ENCODE results near the gene ABI3BP. TPM values are rescaled to one million over a fixed set of nuclear protein-coding genes. Genes with fewer than 3 reads are reported as not detected.

ABI3BP gene
- total RNA-seq, 4 donors from 2014 or later = 7.9 to 32.6 (median 17.6) TPM

DNA sequence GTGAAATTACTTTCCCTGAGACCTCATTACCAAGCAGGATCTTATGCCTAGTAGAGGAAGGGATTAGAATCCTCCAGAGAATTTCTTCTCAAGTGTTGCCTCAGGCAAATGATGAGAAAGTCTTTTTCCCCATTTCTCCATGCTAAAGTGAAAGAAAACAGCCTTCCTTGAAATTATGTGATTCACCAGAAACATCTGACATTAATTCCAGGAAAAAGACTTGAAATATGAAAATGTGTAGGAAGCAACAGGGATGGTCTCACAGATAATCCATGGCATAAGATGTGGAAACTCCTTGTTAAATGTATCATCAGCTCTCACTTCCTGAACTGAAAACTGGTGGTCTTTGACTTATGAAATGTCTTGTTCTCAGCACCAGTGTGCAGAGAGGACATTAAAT is 17.9 kb upstream of the ABI3BP start:
- no peaks in the 10 kb centered on the region for H3K36me3 ChIP-seq
- no peak overlapping the region for H3K27ac ChIP-seq
- H3K9me3 ChIP-seq = no peaks in the 10 kb centered on the region
- in situ Hi-C loops (cut with MboI; ENCODE audit: low pct_ligation_motif_present in 1 of 4, low pct_unique_long_range_greater_than_20kb in 1 of 4, low sequenced_read_pairs in 3 of 4) = no loop called here
- no peaks in the 10 kb centered on the region for H3K27me3 ChIP-seq
- TF ChIP-seq POLR2A (IDR thresholded peaks at IDR 0.05) (no peak), CTCF (IDR thresholded peaks at IDR 0.05) (no peak), POLR2AphosphoS5 (IDR thresholded peaks at IDR 0.05) (no peak), EP300 (IDR thresholded peaks at IDR 0.05; ENCODE audit: low read depth) (no peak)
- no peak overlapping the region for H3K4me3 ChIP-seq
- no peaks in the 10 kb centered on the region for H3K4me1 ChIP-seq
- intact Hi-C loops (cut with DNase I; ENCODE audit: low total_unique reads) = no loop called here
- DNase-seq = no peak

GRCh38 chr3:101010296-101010695 is 17.1 kb upstream of the ABI3BP start:
- DNase-seq = no peak
- no peak overlapping the region for H3K27ac ChIP-seq
- TF ChIP-seq CTCF (IDR thresholded peaks at IDR 0.05) (no peak), EP300 (IDR thresholded peaks at IDR 0.05; ENCODE audit: low read depth) (no peak), POLR2AphosphoS5 (IDR thresholded peaks at IDR 0.05) (no peak), POLR2A (IDR thresholded peaks at IDR 0.05) (no peak)
- intact Hi-C loops (cut with DNase I; ENCODE audit: low total_unique reads) = no loop called here
- H3K4me1 ChIP-seq = no peaks in the 10 kb centered on the region
- WGBS, 2 donors (ENCODE audit: low coverage in 1 of 2) = 64 to 79% methylated on average over 1 of the region's 1 CpG
- H3K4me3 ChIP-seq = no peak overlapping the region
- no peaks in the 10 kb centered on the region for H3K27me3 ChIP-seq
- no peaks in the 10 kb centered on the region for H3K36me3 ChIP-seq
- H3K9me3 ChIP-seq = no peaks in the 10 kb centered on the region
- in situ Hi-C loops (cut with MboI; ENCODE audit: low pct_ligation_motif_present in 1 of 4, low pct_unique_long_range_greater_than_20kb in 1 of 4, low sequenced_read_pairs in 3 of 4) = no loop called here

- H3K27me3 ChIP-seq = no peaks in the 10 kb centered on the region
- TF ChIP-seq POLR2A (IDR thresholded peaks at IDR 0.05) = no peak
- no peak for TF ChIP-seq EP300 (IDR thresholded peaks at IDR 0.05; ENCODE audit: low read depth)
- TF ChIP-seq CTCF (IDR thresholded peaks at IDR 0.05) = no peak
- TF ChIP-seq POLR2AphosphoS5 (IDR thresholded peaks at IDR 0.05) = no peak
- 45 to 52% methylated on average over 2 of the region's 2 CpGs for WGBS, 2 donors (ENCODE audit: low coverage in 1 of 2)
- no peaks in the 10 kb centered on the region for H3K9me3 ChIP-seq
- in situ Hi-C loops (cut with MboI; ENCODE audit: low pct_ligation_motif_present in 1 of 4, low pct_unique_long_range_greater_than_20kb in 1 of 4, low sequenced_read_pairs in 3 of 4) = no loop called here
- H3K27ac ChIP-seq = no peak overlapping the region
- intact Hi-C loops (cut with DNase I; ENCODE audit: low total_unique reads) = no loop called here
- no peak for DNase-seq
- no peak overlapping the region for H3K4me3 ChIP-seq
- H3K36me3 ChIP-seq = no peaks in the 10 kb centered on the region
- no peaks in the 10 kb centered on the region for H3K4me1 ChIP-seq
Observed at GRCh38 chr3:101009386-101009785, 16.2 kb upstream of the ABI3BP start.

GRCh38 chr3:100999160-100999559 is 5.9 kb upstream of the ABI3BP start:
- H3K9me3 ChIP-seq = no peaks in the 10 kb centered on the region
- no peak for DNase-seq
- no peaks in the 10 kb centered on the region for H3K27me3 ChIP-seq
- intact Hi-C loops (cut with DNase I; ENCODE audit: low total_unique reads) = no loop called here
- no peaks in the 10 kb centered on the region for H3K36me3 ChIP-seq
- H3K4me3 ChIP-seq = no peak overlapping the region
- no peaks in the 10 kb centered on the region for H3K4me1 ChIP-seq
- TF ChIP-seq POLR2AphosphoS5 (IDR thresholded peaks at IDR 0.05) = no peak
- no peak for TF ChIP-seq EP300 (IDR thresholded peaks at IDR 0.05; ENCODE audit: low read depth)
- no peak for TF ChIP-seq POLR2A (IDR thresholded peaks at IDR 0.05)
- TF ChIP-seq CTCF (IDR thresholded peaks at IDR 0.05) = no peak
- in situ Hi-C loops (cut with MboI; ENCODE audit: low pct_ligation_motif_present in 1 of 4, low pct_unique_long_range_greater_than_20kb in 1 of 4, low sequenced_read_pairs in 3 of 4) = no loop called here
- no peak overlapping the region for H3K27ac ChIP-seq
- 72 to 78% methylated on average over 2 of the region's 2 CpGs for WGBS, 2 donors (ENCODE audit: low coverage in 1 of 2)

Data from transverse colon (tissue), 4 donors.